Prostate gland (tissue), 2 donors: Measurements from ENCODE around the gene TRIM10. TPM values are rescaled to one million over a fixed set of nuclear protein-coding genes. Genes with fewer than 3 reads are reported as not detected.

ENCODE experiments used
- DNase-seq: peaks from one replicate; pipeline ENCODE4 v3.0.0-alpha.2; 2019; ENCODE audit warnings: low spot score
- H3K27ac ChIP-seq, 2 donors: fragments of 200-600 bp; sonication (generic); 2 replicates each; pipeline ENCODE4 v1.5.1; 2017 to 2019
- H3K27me3 ChIP-seq: fragments of 200-600 bp; sonication (generic); replicated peaks from 2 replicates; pipeline ENCODE4 v1.5.1; 2019; ENCODE audit not compliant: insufficient read depth
- H3K36me3 ChIP-seq, 2 donors: fragments of 200-600 bp; sonication (generic); 1 replicate in 1 of 2; 2 replicates in 1 of 2; pipeline versions ENCODE4 v1.5.1 to v1.8.1; 2017 to 2019
- H3K4me1 ChIP-seq: fragments of 200-600 bp; sonication (generic); replicated peaks from 2 replicates; pipeline ENCODE4 v1.5.1; 2019
- H3K4me3 ChIP-seq, 2 donors: fragments of 200-600 bp; sonication (generic); 2 replicates each; pipeline ENCODE4 v1.5.1; 2017 to 2019
- H3K9me3 ChIP-seq: fragments of 200-600 bp; sonication (generic); 2 replicates; pipeline ENCODE4 v1.5.1; 2017
- CTCF ChIP-seq, 4 experiments: fragments of 200-600 bp in 2 of 4; fragments of 450-650 bp in 2 of 4; sonication (generic) in 2 of 4; IDR thresholded peaks; 1 replicate in 3 of 4; 2 replicates in 1 of 4; pipeline ENCODE4 v1.5.1; 2016 to 2019; ENCODE audit warnings: antibody characterized with exemption in 4 of 4, mild to moderate bottlenecking in 2 of 4, moderate library complexity in 2 of 4
- POLR2A ChIP-seq: fragments of 450-650 bp; IDR thresholded peaks from one replicate; pipeline ENCODE4 v1.6.1; 2016; ENCODE audit warnings: antibody characterized with exemption, mild to moderate bottlenecking
- POLR2AphosphoS5 ChIP-seq: sonication (generic); formaldehyde crosslinking; IDR thresholded peaks from one replicate; pipeline ENCODE4 v1.6.1; 2017; ENCODE audit warnings: antibody characterized with exemption
- WGBS: methylation state at CpG from one replicate; pipeline ENCODE4 v1.1.5; 2018; 5-methylcytosine and 5-hydroxymethylcytosine counted together
- intact Hi-C: fragments of 100-400 bp; cut with DNase I; formaldehyde crosslinking; loops from one replicate; pipeline ENCODE4 v1.14.2; 2022
- total RNA-seq, 2 donors: library from RNA; depleted of rRNA; stranded (reverse); fragments of >200 nt; gene quantifications; one replicate each; pipeline ENCODE4 v1.1.0, GENCODE V29; 2016

Gene TRIM10
- total RNA-seq, 2 donors from 2014 or later, result not detected

GRCh38 chr6:30162265-30163089, 1.5 kb upstream of the TRIM10 start:
- TF ChIP-seq POLR2A (no peak), POLR2AphosphoS5 (no peak), CTCF (IDR thresholded peaks at IDR 0.05) (no peak)
- WGBS, result 74% methylated on average over 12 of the region's 12 CpGs
- peaks cover 2% of the 10 kb centered on the region for H3K27me3 ChIP-seq
- H3K4me3 ChIP-seq, result no peak overlapping the region
- intact Hi-C loops, result no loop called here
- no peak overlapping the region for H3K27ac ChIP-seq
- no peak for DNase-seq
- no peaks in the 10 kb centered on the region for H3K4me1 ChIP-seq
- no peaks in the 10 kb centered on the region for H3K9me3 ChIP-seq
- H3K36me3 ChIP-seq, result no peaks in the 10 kb centered on the region

- Histone ChIP-seq H3K4me3 (no peak overlapping the region), H3K4me1 (no peaks in the 10 kb centered on the region), H3K27me3 (peaks cover 2% of the 10 kb centered on the region), H3K27ac (no peak overlapping the region), H3K9me3 (no peaks in the 10 kb centered on the region), H3K36me3 (no peaks in the 10 kb centered on the region)
- intact Hi-C loops, result no loop called here
- WGBS, result 90% methylated on average over 17 of the region's 17 CpGs
- no peak for TF ChIP-seq POLR2A
- no peak for TF ChIP-seq POLR2AphosphoS5
- TF ChIP-seq CTCF (IDR thresholded peaks at IDR 0.05), result no peak
- DNase-seq, result no peak
Observed at GRCh38 chr6:30160008-30160784, 815 bp downstream of the TRIM10 start.

- no peaks in the 10 kb centered on the region for H3K9me3 ChIP-seq
- H3K4me1 ChIP-seq, result no peaks in the 10 kb centered on the region
- no peaks in the 10 kb centered on the region for H3K36me3 ChIP-seq
- no peak overlapping the region for H3K4me3 ChIP-seq
- TF ChIP-seq CTCF (IDR thresholded peaks at IDR 0.05) (no peak), POLR2AphosphoS5 (no peak), POLR2A (no peak)
- no peak overlapping the region for H3K27ac ChIP-seq
- peaks cover 2% of the 10 kb centered on the region for H3K27me3 ChIP-seq
- intact Hi-C loops, result no loop called here
- no peak for DNase-seq
- WGBS, result 67% methylated on average over 3 of the region's 3 CpGs
Observed at GRCh38 chr6:30158475-30159040, 2.5 kb downstream of the TRIM10 start.

GRCh38 chr6:30157999-30158398, 3.0 kb downstream of the TRIM10 start:
- Histone ChIP-seq H3K4me3 (no peak overlapping the region), H3K27me3 (peaks cover 2% of the 10 kb centered on the region), H3K9me3 (no peaks in the 10 kb centered on the region), H3K4me1 (no peaks in the 10 kb centered on the region), H3K36me3 (no peaks in the 10 kb centered on the region), H3K27ac (no peak overlapping the region)
- TF ChIP-seq CTCF (IDR thresholded peaks at IDR 0.05) (no peak), POLR2A (no peak), POLR2AphosphoS5 (no peak)
- 84% methylated on average over 2 of the region's 2 CpGs for WGBS
- intact Hi-C loops, result no loop called here
- DNase-seq, result no peak
